Measurements from ENCODE around the gene KRTAP4-16.

Gene KRTAP4-16

GRCh38 chr17:41101586-41102259 lies at the start of gene KRTAP4-16:
Gene KRTAP4-16, minus strand, starts transcription at chr17:41102209. Its CDS starts 0 bp downstream, at chr17:41102209.
- no peak within 1 kb of the TSS for H2AFZ ChIP-seq (ENCODE audit: low read length)
- no peak for TF ChIP-seq CTCF (conservative IDR thresholded peaks at IDR 0.05; ENCODE audit: low read length)
- TF ChIP-seq EZH2phosphoT487 (IDR thresholded peaks at IDR 0.05; ENCODE audit: borderline replicate concordance) = no peak
- H3K4me1 ChIP-seq (ENCODE audit: insufficient read depth, low read length, poor library complexity, severe bottlenecking) = peaks cover 24% of the 10 kb centered on the region
- H3K9me2 ChIP-seq (replicated peaks; ENCODE audit: low read depth, low read length) = no peaks in the 10 kb centered on the region
- no peaks in the 10 kb centered on the region for H3K9me3 ChIP-seq (ENCODE audit: insufficient read depth, low read depth, low read length)
- H3K4me3 ChIP-seq (ENCODE audit: low read length, poor library complexity, severe bottlenecking) = no peak within 1 kb of the TSS
- H4K20me1 ChIP-seq (ENCODE audit: insufficient read depth, low read length, poor library complexity, severe bottlenecking) = no peaks in the 10 kb centered on the region
- H3K27me3 ChIP-seq (ENCODE audit: insufficient read depth, low read length, poor library complexity, severe bottlenecking) = no peaks in the 10 kb centered on the region
- H3K9ac ChIP-seq (ENCODE audit: low read depth, low read length, poor library complexity, severe bottlenecking) = no peak within 1 kb of the TSS
- H3K36me3 ChIP-seq (ENCODE audit: insufficient read depth, low read length) = no peaks in the 10 kb centered on the region
- no peak within 1 kb of the TSS for H3K4me2 ChIP-seq (ENCODE audit: low read depth, low read length, poor library complexity, severe bottlenecking)
- no peaks in the 10 kb centered on the region for H3F3A ChIP-seq (ENCODE audit: low read depth)
- no peaks in the 10 kb centered on the region for H3K79me2 ChIP-seq (ENCODE audit: insufficient read depth, low read length)

- H4K20me1 ChIP-seq (ENCODE audit: insufficient read depth, low read length, poor library complexity, severe bottlenecking) = no peaks in the 10 kb centered on the region
- no peaks in the 10 kb centered on the region for H3F3A ChIP-seq (ENCODE audit: low read depth)
- H3K36me3 ChIP-seq (ENCODE audit: insufficient read depth, low read length) = no peaks in the 10 kb centered on the region
- H3K4me2 ChIP-seq (ENCODE audit: low read depth, low read length, poor library complexity, severe bottlenecking) = no peak overlapping the region
- no peak overlapping the region for H2AFZ ChIP-seq (ENCODE audit: low read length)
- H3K9me3 ChIP-seq (ENCODE audit: insufficient read depth, low read depth, low read length) = no peaks in the 10 kb centered on the region
- H3K9ac ChIP-seq (ENCODE audit: low read depth, low read length, poor library complexity, severe bottlenecking) = no peak overlapping the region
- H3K79me2 ChIP-seq (ENCODE audit: insufficient read depth, low read length) = no peaks in the 10 kb centered on the region
- TF ChIP-seq EZH2phosphoT487 (IDR thresholded peaks at IDR 0.05; ENCODE audit: borderline replicate concordance) (no peak), CTCF (conservative IDR thresholded peaks at IDR 0.05; ENCODE audit: low read length) (no peak)
- no peaks in the 10 kb centered on the region for H3K9me2 ChIP-seq (replicated peaks; ENCODE audit: low read depth, low read length)
- no peak overlapping the region for H3K4me3 ChIP-seq (ENCODE audit: low read length, poor library complexity, severe bottlenecking)
- no peaks in the 10 kb centered on the region for H3K27me3 ChIP-seq (ENCODE audit: insufficient read depth, low read length, poor library complexity, severe bottlenecking)
- H3K4me1 ChIP-seq (ENCODE audit: insufficient read depth, low read length, poor library complexity, severe bottlenecking) = peaks cover 4% of the 10 kb centered on the region
Measured at GRCh38 chr17:41151525-41151924, 49.5 kb upstream of the KRTAP4-16 start.

GRCh38 chr17:41150026-41150425 lies 48.0 kb upstream of the KRTAP4-16 start:
- H3K4me1 ChIP-seq (ENCODE audit: insufficient read depth, low read length, poor library complexity, severe bottlenecking) = peaks cover 4% of the 10 kb centered on the region
- no peak overlapping the region for H3K4me2 ChIP-seq (ENCODE audit: low read depth, low read length, poor library complexity, severe bottlenecking)
- TF ChIP-seq CTCF (conservative IDR thresholded peaks at IDR 0.05; ENCODE audit: low read length) (no peak), EZH2phosphoT487 (IDR thresholded peaks at IDR 0.05; ENCODE audit: borderline replicate concordance) (no peak)
- H3K4me3 ChIP-seq (ENCODE audit: low read length, poor library complexity, severe bottlenecking) = no peak overlapping the region
- H3K9me3 ChIP-seq (ENCODE audit: insufficient read depth, low read depth, low read length) = no peaks in the 10 kb centered on the region
- no peaks in the 10 kb centered on the region for H3K36me3 ChIP-seq (ENCODE audit: insufficient read depth, low read length)
- no peak overlapping the region for H3K9ac ChIP-seq (ENCODE audit: low read depth, low read length, poor library complexity, severe bottlenecking)
- H2AFZ ChIP-seq (ENCODE audit: low read length) = no peak overlapping the region
- no peaks in the 10 kb centered on the region for H3F3A ChIP-seq (ENCODE audit: low read depth)
- H4K20me1 ChIP-seq (ENCODE audit: insufficient read depth, low read length, poor library complexity, severe bottlenecking) = no peaks in the 10 kb centered on the region
- H3K27me3 ChIP-seq (ENCODE audit: insufficient read depth, low read length, poor library complexity, severe bottlenecking) = no peaks in the 10 kb centered on the region
- H3K79me2 ChIP-seq (ENCODE audit: insufficient read depth, low read length) = no peaks in the 10 kb centered on the region
- no peaks in the 10 kb centered on the region for H3K9me2 ChIP-seq (replicated peaks; ENCODE audit: low read depth, low read length)

Data from Loucy (cell line).